ENCODE measurements around the gene KIRREL3.

DNA sequence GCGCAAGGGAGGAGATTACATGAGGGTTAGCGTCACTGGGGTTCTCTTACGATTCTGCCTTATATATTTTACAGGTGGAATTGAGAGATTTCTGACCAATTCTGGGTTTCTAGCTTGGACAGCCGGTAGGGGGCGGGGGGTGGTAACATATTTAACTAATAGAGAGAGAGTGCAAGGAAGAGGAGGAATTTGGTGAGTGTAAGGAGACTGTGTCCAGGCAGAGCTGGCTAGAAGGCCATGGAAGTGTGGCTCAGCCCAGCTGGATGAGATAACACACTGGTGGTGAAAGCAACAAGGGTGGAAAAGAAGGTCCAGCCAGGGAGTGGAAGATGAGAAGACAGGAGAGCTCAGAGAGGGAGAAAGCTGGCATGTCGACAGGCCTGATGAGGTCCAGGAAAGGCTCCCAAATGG lies 588.6 kb downstream of the KIRREL3 start:
- TF ChIP-seq, protein P1, sequence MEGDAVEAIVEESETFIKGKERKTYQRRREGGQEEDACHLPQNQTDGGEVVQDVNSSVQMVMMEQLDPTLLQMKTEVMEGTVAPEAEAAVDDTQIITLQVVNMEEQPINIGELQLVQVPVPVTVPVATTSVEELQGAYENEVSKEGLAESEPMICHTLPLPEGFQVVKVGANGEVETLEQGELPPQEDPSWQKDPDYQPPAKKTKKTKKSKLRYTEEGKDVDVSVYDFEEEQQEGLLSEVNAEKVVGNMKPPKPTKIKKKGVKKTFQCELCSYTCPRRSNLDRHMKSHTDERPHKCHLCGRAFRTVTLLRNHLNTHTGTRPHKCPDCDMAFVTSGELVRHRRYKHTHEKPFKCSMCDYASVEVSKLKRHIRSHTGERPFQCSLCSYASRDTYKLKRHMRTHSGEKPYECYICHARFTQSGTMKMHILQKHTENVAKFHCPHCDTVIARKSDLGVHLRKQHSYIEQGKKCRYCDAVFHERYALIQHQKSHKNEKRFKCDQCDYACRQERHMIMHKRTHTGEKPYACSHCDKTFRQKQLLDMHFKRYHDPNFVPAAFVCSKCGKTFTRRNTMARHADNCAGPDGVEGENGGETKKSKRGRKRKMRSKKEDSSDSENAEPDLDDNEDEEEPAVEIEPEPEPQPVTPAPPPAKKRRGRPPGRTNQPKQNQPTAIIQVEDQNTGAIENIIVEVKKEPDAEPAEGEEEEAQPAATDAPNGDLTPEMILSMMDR (IDR thresholded peaks at IDR 0.05) = no peak
- TF ChIP-seq POLR2A (IDR thresholded peaks at IDR 0.05) = no peak
- TF ChIP-seq EP300 (IDR thresholded peaks at IDR 0.05; ENCODE audit: low read depth) = no peak
